ENCODE results near the gene PACS1. TPM values are rescaled to one million over a fixed set of nuclear protein-coding genes. Genes with fewer than 3 reads are reported as not detected.

Gene PACS1
- total and polyA plus RNA-seq, 8 donors = 14.7 to 269 (median 51.0) TPM

- no peak for DNase-seq
- TF ChIP-seq EP300 (IDR thresholded peaks at IDR 0.05) (no peak), CTCF (IDR thresholded peaks at IDR 0.05) (no peak), POLR2AphosphoS5 (IDR thresholded peaks at IDR 0.05) (no peak), POLR2A (IDR thresholded peaks at IDR 0.05) (no peak)
- Histone ChIP-seq H3K27me3 (peaks cover 0 to 16% (median 6%) of the 10 kb centered on the region in 3 donors), H3K4me3 (no peak within 1 kb of the TSS), H3K9me3 (no peaks in the 10 kb centered on the region), H3K36me3 (no peaks in the 10 kb centered on the region), H3K27ac (no peak within 1 kb of the TSS), H3K4me1 (peaks cover 3 to 18% (median 13%) of the 10 kb centered on the region in 4 donors)
- WGBS, 5 donors = 82 to 93% (median 88%) methylated on average over 17 to 18 of the region's 18 CpGs
- intact Hi-C loops (cut with DNase I; ENCODE audit: low total_unique reads) = no loop called here
Measured at GRCh38 chr11:66026017-66026529, 44.0 kb upstream of the PACS1 start, which contains the start of gene CATSPER1. CATSPER1 (minus strand) TSS chr11:66026479; CDS start chr11:66026379, 100 bp downstream.

GRCh38 chr11:66032957-66033735 is 36.9 kb upstream of the PACS1 start:
- WGBS, 5 donors = 75 to 83% (median 79%) methylated on average over 8 of the region's 8 CpGs
- Histone ChIP-seq H3K27me3 (peaks cover 0 to 24% (median 3%) of the 10 kb centered on the region in 3 donors), H3K4me1 (no peaks in the 10 kb centered on the region), H3K27ac (no peak overlapping the region), H3K4me3 (no peak overlapping the region), H3K36me3 (no peaks in the 10 kb centered on the region), H3K9me3 (no peaks in the 10 kb centered on the region)
- DNase-seq = no peak
- intact Hi-C loops (cut with DNase I; ENCODE audit: low total_unique reads) = no loop called here
- TF ChIP-seq POLR2A (IDR thresholded peaks at IDR 0.05) = no peak
- no peak for TF ChIP-seq CTCF (IDR thresholded peaks at IDR 0.05)

- 55 to 73% (median 68%) methylated on average over 7 to 9 of the region's 9 CpGs for WGBS, 5 donors
- H3K27ac ChIP-seq = no peak overlapping the region
- peaks cover 0 to 20% (median 0%) of the 10 kb centered on the region in 3 donors for H3K27me3 ChIP-seq
- no peak overlapping the region for H3K4me3 ChIP-seq
- no peak for TF ChIP-seq POLR2AphosphoS5 (IDR thresholded peaks at IDR 0.05)
- TF ChIP-seq CTCF (IDR thresholded peaks at IDR 0.05) = no peak
- TF ChIP-seq POLR2A (IDR thresholded peaks at IDR 0.05) = no peak
- TF ChIP-seq EP300 (IDR thresholded peaks at IDR 0.05) = no peak
- intact Hi-C loops (cut with DNase I; ENCODE audit: low total_unique reads) = no loop called here
- H3K36me3 ChIP-seq = no peaks in the 10 kb centered on the region
- no peaks in the 10 kb centered on the region for H3K4me1 ChIP-seq
- no peaks in the 10 kb centered on the region for H3K9me3 ChIP-seq
- no peak for DNase-seq
Measured at GRCh38 chr11:66035653-66036333, 34.3 kb upstream of the PACS1 start.

- intact Hi-C loops (cut with DNase I; ENCODE audit: low total_unique reads) = no loop called here
- H3K36me3 ChIP-seq = no peaks in the 10 kb centered on the region
Measured at GRCh38 chr11:66036334-66036710, 33.8 kb upstream of the PACS1 start.

More at GRCh38 chr11:66036334-66036710, 33.8 kb upstream of the PACS1 start:
- 79 to 88% (median 87%) methylated on average over 5 of the region's 5 CpGs for WGBS, 5 donors
- no peaks in the 10 kb centered on the region for H3K4me1 ChIP-seq
- no peak for TF ChIP-seq EP300 (IDR thresholded peaks at IDR 0.05)
- no peak for TF ChIP-seq POLR2A (IDR thresholded peaks at IDR 0.05)
- TF ChIP-seq CTCF (IDR thresholded peaks at IDR 0.05) = no peak
- TF ChIP-seq POLR2AphosphoS5 (IDR thresholded peaks at IDR 0.05) = no peak
- no peak for DNase-seq
- H3K9me3 ChIP-seq = no peaks in the 10 kb centered on the region
- H3K27me3 ChIP-seq = peaks cover 0 to 20% (median 0%) of the 10 kb centered on the region in 3 donors
- no peak overlapping the region for H3K27ac ChIP-seq
- H3K4me3 ChIP-seq = no peak overlapping the region

Data from stomach (tissue), 9 donors.